GM19240 (cell line): ENCODE measurements around the gene PDSS2.
"Not testable (repeated sequence)": the region's sequence is repeated elsewhere in the genome, so short reads cannot be mapped to it uniquely, and the experiment has no call there.

Experiments
- DNase-seq: peaks from one replicate; pipeline ENCODE4 v3.0.0; 2011; ENCODE audit warnings: low spot score; ENCODE audit not compliant: insufficient read length

PDSS2 gene

DNA sequence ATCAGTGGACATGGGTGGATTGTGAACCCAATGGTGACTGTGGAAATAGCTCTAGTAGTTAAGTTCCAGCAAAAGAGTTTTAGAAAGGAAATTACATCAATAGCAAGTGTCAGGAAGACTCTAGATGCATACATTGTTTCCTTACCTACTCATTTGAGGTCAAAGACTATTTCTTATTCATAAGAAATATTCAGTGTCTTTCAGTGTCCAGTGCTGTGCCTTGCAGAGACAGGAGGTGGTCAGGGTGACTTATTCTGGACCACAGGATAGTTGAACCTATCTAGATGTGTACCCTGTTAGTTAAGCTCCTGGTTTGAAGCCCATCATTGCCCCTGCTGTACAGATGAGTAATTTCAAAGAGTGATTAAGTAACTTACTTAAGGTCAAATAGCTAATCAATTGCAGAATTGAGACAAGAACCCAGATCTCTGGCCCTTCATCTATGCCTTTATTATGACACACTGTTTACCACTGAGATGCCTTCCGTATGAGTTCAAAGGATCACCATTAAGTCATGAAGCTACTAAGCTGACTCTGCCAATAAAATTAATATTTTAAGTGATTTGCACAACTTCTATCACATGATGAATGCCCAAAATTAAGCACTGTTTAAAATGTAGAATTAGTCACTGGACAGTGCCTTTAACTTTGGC lies 136.1 kb downstream of the PDSS2 start:
- no peak for DNase-seq

- DNase-seq, result no peak
Observed at GRCh38 chr6:107321793-107322192, 137.6 kb downstream of the PDSS2 start.

DNA sequence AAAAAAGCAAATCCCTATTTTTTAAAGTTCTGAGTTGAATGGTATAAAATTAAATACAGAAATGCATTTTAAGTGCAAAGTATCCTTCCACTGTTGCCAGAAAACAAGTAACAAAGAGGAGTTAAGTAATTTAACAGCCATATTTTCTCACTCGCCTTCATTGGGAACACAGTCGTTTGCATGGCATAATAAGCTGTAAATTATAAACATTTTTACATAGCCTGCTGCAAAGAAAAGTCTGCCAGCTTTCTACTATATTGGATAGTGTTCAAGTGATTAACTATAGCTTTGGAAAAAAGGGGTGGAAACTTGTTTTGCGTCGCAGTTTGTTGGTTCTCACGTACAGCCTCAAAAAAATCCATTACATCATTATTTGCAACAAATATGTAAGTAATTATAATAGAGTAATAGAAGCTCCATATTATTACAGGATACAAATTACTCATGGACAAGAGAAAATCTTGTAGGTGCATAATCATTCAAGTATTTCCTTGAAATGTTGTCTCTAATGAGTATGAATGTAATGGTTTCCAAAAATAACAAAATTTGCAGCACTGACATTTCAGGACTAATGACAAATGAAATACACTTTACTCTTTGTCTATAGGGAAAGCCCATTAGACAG lies 139.3 kb downstream of the PDSS2 start:
- no peak for DNase-seq

- DNase-seq, result peak; percentile 25
Observed at GRCh38 chr6:107318100-107318736, 141.1 kb downstream of the PDSS2 start.

DNA sequence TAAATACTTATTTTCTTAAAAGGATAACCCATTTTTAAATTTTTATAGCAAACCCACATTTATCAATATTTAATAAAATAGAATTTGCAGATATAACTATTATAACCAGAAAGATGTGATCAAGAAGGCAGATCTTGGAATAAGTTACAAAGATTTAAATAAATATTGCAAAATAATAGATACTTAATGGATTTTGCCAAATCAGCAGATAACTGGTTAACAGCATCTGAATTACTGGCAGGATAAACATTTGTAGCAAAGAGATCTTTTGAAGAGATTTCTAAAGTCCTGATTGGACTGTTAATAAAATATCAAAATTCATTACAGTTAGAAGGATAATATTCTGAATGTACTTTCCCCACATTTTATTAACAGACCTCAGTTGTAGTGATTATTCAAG lies 144.2 kb downstream of the PDSS2 start:
- DNase-seq, result no peak

GRCh38 chr6:107314531-107314939 lies 144.8 kb downstream of the PDSS2 start:
- no peak for DNase-seq

DNA sequence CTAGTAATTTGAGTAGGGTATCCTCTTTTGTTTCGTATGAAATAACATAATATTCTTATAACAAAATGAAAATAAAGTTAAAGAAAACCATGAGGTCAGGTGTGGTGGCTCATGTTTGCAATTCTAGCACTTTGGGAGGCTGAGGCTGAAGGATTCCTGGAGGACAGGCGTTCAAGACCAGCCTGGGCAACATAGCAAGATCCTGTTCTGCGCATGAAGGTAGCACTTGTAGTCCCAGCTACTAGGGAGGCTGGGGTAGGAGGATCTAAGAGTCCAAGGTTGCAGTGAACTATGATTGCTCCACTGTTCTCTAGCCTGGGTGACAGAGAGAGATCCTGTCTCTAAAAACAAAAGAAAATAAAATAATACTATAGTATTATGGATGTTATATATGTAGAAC lies 145.6 kb downstream of the PDSS2 start:
- DNase-seq, result no peak

DNA sequence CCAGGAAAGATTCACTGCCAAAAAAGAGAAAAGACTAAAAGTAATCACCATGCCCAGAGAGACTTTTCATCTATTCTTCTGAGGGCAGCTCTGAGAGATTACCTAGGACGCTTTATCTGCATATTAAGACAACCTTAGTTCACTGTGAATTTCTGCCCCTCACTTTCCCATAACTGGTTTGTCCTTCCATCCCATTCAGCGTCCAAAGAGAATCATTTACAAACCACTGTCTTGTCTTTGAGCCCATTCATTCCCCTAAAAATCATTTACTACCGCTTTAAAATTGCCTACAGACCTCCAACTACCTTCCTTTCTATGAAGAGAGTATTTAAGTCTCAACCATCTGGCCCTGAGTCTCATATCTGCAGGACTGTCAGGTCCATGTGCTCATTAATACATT lies 149.0 kb downstream of the PDSS2 start:
- DNase-seq, result no peak

DNA sequence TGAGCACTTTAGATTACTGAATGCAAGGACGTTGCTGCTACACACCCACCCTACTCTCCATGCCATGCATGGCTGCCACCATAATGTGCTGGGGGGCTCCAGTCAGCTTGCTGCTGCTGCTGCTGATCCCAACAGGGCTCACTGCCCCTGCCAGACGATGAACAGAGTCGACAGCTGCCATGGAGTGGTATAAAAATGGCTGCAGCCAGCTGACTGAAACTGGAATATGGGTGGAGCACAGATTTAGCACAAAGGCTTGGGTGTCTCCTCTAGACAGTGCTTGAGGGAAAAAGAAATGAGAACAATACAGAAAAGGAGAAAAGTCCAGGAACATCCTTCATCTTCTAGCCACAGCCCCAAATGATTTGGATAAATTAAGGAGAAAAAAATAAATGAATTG lies 150.7 kb downstream of the PDSS2 start:
- DNase-seq, result no peak

DNA sequence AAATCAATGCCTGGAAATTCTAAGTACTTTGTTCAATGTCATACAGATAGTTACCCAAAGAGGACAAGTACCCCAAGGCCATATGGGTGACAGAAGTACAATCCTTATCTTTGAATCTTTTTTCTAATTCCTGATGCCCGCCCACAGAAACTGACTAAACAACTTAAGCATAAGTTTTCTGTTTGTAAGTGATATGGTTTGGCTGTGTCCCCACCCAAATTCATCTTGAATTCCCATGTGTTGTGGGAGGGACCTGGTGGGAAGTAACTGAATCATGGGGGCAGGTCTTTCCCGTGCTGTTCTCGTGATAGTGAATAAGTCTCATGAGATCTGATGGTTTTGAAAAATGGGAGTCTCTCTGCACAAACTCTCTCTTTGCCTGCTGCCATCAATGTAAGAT lies 153.4 kb downstream of the PDSS2 start:
- not testable (repeated sequence) for DNase-seq

GRCh38 chr6:107305391-107305790 lies 154.0 kb downstream of the PDSS2 start:
- DNase-seq, result no peak

GRCh38 chr6:107304421-107305025 lies 154.8 kb downstream of the PDSS2 start:
- no peak for DNase-seq

GRCh38 chr6:107293350-107293749 lies 166.0 kb downstream of the PDSS2 start:
- no peak for DNase-seq

GRCh38 chr6:107292715-107293271 lies 166.6 kb downstream of the PDSS2 start:
- no peak for DNase-seq

GRCh38 chr6:107290491-107290890 lies 168.9 kb downstream of the PDSS2 start:
- DNase-seq, result no peak

DNA sequence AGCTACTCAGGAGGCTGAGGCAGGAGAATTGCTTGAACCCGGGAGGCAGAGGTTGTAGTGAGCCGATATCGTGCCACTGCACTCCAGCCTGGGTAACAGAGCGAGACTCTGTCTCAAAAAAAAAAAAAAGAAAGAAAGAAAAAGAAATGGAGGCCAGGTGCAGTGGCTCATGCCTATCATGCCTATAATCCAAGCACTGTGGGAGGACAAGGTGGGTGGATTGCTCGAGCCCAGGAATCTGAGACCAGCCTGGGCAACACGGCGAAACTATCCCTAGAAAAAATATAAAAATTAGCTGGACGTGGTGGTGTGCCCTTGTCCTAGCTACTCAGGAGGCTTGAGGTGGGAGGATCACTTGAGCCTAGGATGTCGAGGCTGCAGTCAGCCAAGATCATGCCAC lies 170.1 kb downstream of the PDSS2 start:
- DNase-seq, result not testable (repeated sequence)

DNA sequence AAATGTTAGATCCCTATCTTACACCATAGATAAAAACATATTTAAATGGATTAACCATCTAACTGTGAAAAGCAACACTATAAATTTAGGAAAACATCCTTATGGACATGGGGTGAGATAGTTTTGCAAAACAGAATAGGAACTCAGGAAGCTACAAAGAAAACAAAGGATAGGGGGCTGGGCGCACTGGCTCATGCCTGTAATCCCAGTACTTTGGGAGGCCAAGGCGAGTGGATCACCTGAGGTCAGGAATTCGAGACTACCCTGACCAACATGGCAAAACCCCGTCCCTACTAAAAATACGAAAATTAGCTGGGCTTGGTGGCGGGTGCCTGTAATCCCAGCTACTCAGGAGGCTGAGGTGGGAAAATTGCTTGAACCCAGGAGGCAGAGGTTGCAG lies 173.7 kb downstream of the PDSS2 start:
- not testable (repeated sequence) for DNase-seq

- DNase-seq, result no peak
Observed at GRCh38 chr6:107284805-107285204, 174.6 kb downstream of the PDSS2 start.

DNA sequence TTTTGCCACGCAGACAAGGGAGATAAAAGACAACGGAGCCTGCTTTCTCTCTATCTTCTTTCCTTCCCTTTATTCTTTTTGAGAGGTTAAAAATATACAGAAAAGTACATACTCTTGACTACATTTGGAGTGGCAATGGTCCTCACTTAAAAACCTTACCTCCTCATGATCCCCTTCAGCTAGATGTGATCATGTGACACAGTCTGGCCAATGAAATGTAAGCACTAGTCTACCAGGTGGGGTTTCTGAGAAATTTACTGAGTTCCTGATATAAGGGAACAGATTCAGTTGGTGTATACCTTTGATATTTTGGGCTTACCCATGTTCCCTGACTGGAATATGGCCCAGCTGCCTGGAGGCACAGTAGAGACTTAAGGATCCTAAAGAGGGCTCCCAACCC lies 178.6 kb downstream of the PDSS2 start:
- DNase-seq, result no peak

DNA sequence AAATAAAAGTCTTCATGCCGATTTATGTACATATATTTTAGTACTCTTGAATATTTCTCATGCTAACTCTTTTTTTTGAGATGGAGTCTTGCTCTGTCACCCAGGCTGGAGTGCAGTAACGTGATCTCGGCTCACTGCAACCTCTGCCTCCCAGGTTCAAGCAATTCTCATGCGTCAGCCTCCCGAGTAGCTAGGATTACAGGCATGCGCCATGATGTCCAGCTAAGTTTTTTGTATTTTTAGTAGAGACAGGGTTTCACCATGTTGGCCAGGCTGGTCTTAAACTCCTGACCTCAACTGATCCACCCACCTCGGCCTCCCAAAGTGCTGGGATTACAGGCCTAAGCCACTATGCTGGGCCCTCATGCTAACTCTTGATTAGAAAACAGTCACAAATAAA lies 179.4 kb downstream of the PDSS2 start:
- DNase-seq, result not testable (repeated sequence)

DNA sequence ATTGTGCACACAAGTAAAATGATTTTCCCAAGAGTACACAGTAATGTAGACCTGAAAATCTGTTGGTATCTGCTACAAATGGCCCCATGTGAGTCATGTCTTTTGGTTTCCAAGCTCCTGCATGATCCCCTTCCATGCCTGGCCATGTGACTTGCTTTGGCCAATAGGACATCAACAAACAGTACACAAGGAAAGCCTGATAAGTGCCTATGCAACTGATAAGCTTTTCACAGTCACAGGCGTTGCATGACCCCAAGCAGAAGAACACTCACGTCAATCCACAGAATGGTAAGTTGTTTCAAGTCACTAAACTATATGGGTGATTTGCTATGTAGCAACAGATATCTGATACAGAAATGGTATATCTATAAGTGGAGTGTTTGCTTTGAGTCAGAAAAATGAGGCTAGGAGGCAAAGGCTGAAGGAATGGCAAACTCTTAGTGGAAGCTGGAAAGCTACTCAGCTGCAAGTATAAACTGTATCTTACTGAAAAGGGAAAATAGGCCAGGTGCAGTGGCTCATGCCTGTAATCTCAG lies 184.0 kb downstream of the PDSS2 start:
- DNase-seq, result no peak

- no peak for DNase-seq
Observed at GRCh38 chr6:107274288-107274687, 185.1 kb downstream of the PDSS2 start.
